ENCODE measurements around the gene PXDC1. TPM values are rescaled to one million over a fixed set of nuclear protein-coding genes. Genes with fewer than 3 reads are reported as not detected.

Gene PXDC1
- total RNA-seq, 1 experiment from 2014 or later, result 6.3 TPM

DNA sequence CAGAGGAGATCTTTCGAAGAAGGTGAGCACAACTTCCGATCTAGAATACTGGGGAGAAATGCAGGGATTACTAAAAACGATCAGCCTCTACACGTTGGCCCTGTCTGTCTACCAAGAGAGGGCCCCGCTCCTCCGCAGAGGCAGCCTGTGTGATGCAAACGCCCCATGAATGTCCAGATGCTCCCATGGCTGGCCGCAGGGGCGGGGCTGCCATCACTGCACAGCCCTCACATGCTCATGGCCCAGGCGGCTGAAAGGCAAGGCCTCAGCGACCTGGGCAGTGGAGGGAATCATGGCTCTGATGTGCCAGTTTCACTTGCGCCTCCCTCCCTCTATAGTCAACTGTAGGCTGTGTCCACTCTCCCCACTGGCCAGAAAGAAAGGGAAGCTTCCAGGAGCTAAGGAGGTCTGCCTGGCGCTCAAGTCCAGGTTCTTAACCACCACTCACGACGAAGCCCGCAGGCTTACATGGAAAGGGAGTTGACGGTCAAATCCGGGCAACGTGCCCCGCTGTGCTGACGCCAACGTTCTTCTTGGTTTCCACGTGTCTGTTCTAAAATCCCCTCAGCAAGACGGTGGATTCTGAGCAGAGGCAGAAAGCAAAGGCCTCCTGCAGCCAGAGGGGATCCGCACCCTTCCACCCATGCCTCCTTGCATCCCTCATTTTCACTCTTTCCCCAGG is 14.2 kb downstream of the PXDC1 start:
- ChIA-PET POLR2A (no interaction called here), CTCF (no interaction called here), RAD21 (ENCODE audit: low non-redundant PET in 1 of 2, low total read pairs in 2 of 2, uncharacterized antibody in 2 of 2, unreplicated experiment in 2 of 2) (no interaction called here)
- BruUV-seq (replicated peaks), result no TSS peak
- H3K9ac ChIP-seq (ENCODE audit: low read length), result no peak overlapping the region
- TF ChIP-seq ZFX (IDR thresholded peaks at IDR 0.05) (no peak), ZBTB33 (IDR thresholded peaks at IDR 0.05; ENCODE audit: extremely low read depth, insufficient replicate concordance, low read length) (no peak), SRF (IDR thresholded peaks at IDR 0.05; ENCODE audit: low read depth) (no peak), EGR1 (IDR thresholded peaks at IDR 0.05; ENCODE audit: low read depth) (no peak), POLR2A (IDR thresholded peaks at IDR 0.05; ENCODE audit: borderline replicate concordance, extremely low read depth, insufficient read depth, insufficient read length) (no peak), SP1 (IDR thresholded peaks at IDR 0.05; ENCODE audit: low read depth) (no peak), RAD21 (IDR thresholded peaks at IDR 0.05; ENCODE audit: low read depth) (no peak), MAX (IDR thresholded peaks at IDR 0.05) (no peak), REST (IDR thresholded peaks at IDR 0.05; ENCODE audit: low read depth) (no peak), FOSL1 (IDR thresholded peaks at IDR 0.05; ENCODE audit: low read depth) (no peak), CBX3 (IDR thresholded peaks at IDR 0.05; ENCODE audit: low read depth) (no peak), CEBPB (IDR thresholded peaks at IDR 0.05; ENCODE audit: low read depth) (no peak), EZH2 (IDR thresholded peaks at IDR 0.05) (no peak), ELF1 (IDR thresholded peaks at IDR 0.05; ENCODE audit: borderline replicate concordance, low read depth) (no peak), ZNF274 (IDR thresholded peaks at IDR 0.05; ENCODE audit: low read depth, low read length) (no peak), JUND (IDR thresholded peaks at IDR 0.05) (no peak), YY1 (IDR thresholded peaks at IDR 0.05; ENCODE audit: extremely low read depth, insufficient replicate concordance, low read depth, low read length) (no peak)
- no peak overlapping the region for H3K27ac ChIP-seq (ENCODE audit: low read depth, low read length)
- H4K20me1 ChIP-seq (ENCODE audit: insufficient read depth), result no peaks in the 10 kb centered on the region
- 0 out of 4 replicates have a peak, but pooled peaks cover 0 to 4% of the 10 kb centered on the region in 2 experiments for H3K4me1 ChIP-seq (ENCODE audit: control insufficient read depth in 1 of 2, insufficient read depth in 2 of 2, low read length in 2 of 2)
- no peaks in the 10 kb centered on the region for H3K27me3 ChIP-seq (ENCODE audit: insufficient read depth, low read length)
- ATAC-seq (no peak), DNase-seq (ENCODE audit: low read depth, low spot score) (no peak)
- H3K36me3 ChIP-seq (ENCODE audit: control insufficient read depth in 1 of 2, insufficient read depth in 2 of 2, low read length in 2 of 2), result peaks cover 0 to 7% of the 10 kb centered on the region in 2 experiments; a peak in 3 of 4 replicates
- no peak overlapping the region for H3K4me2 ChIP-seq (ENCODE audit: low read length)
- H3K4me3 ChIP-seq (replicated peaks in 1 of 2; ENCODE audit: low read depth in 1 of 2, low read length in 2 of 2), result no peak overlapping the region
- H3K9me3 ChIP-seq (ENCODE audit: control insufficient read depth in 1 of 2, insufficient read depth in 1 of 2, low read depth in 1 of 2, low read length in 2 of 2), result peaks cover 5% of the 10 kb centered on the region in 2 experiments; a peak in 2 of 4 replicates
- H3K79me2 ChIP-seq (ENCODE audit: insufficient read depth, low read length), result no peaks in the 10 kb centered on the region
- H2AFZ ChIP-seq (ENCODE audit: low read depth, low read length, poor library complexity, severe bottlenecking), result no peak overlapping the region
- no peaks in the 10 kb centered on the region for H3K9me2 ChIP-seq (ENCODE audit: insufficient read depth)
- intact Hi-C loops (cut with micrococcal nuclease), result loop anchor here (10.0 kb wide), 1 partner anchor 612 kb away; no protein-coding TSS in a partner anchor
